Mesothelial cell of epicardium (in vitro differentiated cells): Measurements from ENCODE around the gene SDK1. TPM values are rescaled to one million over a fixed set of nuclear protein-coding genes. Genes with fewer than 3 reads are reported as not detected.

Experiments used
- DNase-seq, 2 experiments: peaks; one replicate each; pipeline ENCODE4 v3.0.0; 2021; ENCODE audit warnings: low spot score in 2 of 2; ENCODE audit not compliant: unreplicated experiment in 2 of 2
- H3K27ac Mint-ChIP-seq: 2 replicates; pipeline ENCODE4 v1.8.0; 2021; ENCODE audit warnings: mixed read lengths
- H3K27me3 Mint-ChIP-seq: 2 replicates; pipeline ENCODE4 v1.8.0; 2021; ENCODE audit warnings: low read depth, mixed read lengths
- H3K36me3 Mint-ChIP-seq: 2 replicates; pipeline ENCODE4 v1.8.0; 2021; ENCODE audit warnings: mixed read lengths
- H3K4me1 Mint-ChIP-seq: 2 replicates; pipeline ENCODE4 v1.8.0; 2021; ENCODE audit warnings: mixed read lengths
- H3K4me3 Mint-ChIP-seq: 2 replicates; pipeline ENCODE4 v1.8.0; 2021; ENCODE audit warnings: mild to moderate bottlenecking, moderate library complexity, mixed read lengths
- H3K9me3 Mint-ChIP-seq: 2 replicates; pipeline ENCODE4 v1.8.0; 2021; ENCODE audit warnings: mixed read lengths
- CTCF ChIP-seq: fragments of 200-600 bp; sonication (generic); IDR thresholded peaks from one replicate; pipeline ENCODE4 v1.5.0; 2021; ENCODE audit warnings: antibody characterized with exemption; ENCODE audit not compliant: unreplicated experiment
- total RNA-seq: library from RNA; stranded (reverse); gene quantifications from 3 replicates; pipeline ENCODE4 v1.2.1, GENCODE V29; 2021

Gene SDK1
- total RNA-seq, 1 donor from 2014 or later: 12.8 TPM

GRCh38 chr7:3520206-3520605 is 219.2 kb downstream of the SDK1 start:
- H3K9me3 Mint-ChIP-seq: no peaks in the 10 kb centered on the region
- no peak overlapping the region for H3K27ac Mint-ChIP-seq
- peaks cover 25% of the 10 kb centered on the region for H3K4me1 Mint-ChIP-seq
- DNase-seq: no peak
- no peak for TF ChIP-seq CTCF
- H3K4me3 Mint-ChIP-seq: no peak overlapping the region
- H3K36me3 Mint-ChIP-seq: no peaks in the 10 kb centered on the region
- no peaks in the 10 kb centered on the region for H3K27me3 Mint-ChIP-seq

GRCh38 chr7:3527496-3528124 is 226.6 kb downstream of the SDK1 start:
- no peaks in the 10 kb centered on the region for H3K27me3 Mint-ChIP-seq
- no peak overlapping the region for H3K27ac Mint-ChIP-seq

GRCh38 chr7:3533040-3533439 is 232.0 kb downstream of the SDK1 start:
- no peak for DNase-seq
- H3K4me1 Mint-ChIP-seq: peaks cover 24% of the 10 kb centered on the region
- no peaks in the 10 kb centered on the region for H3K27me3 Mint-ChIP-seq
- no peak for TF ChIP-seq CTCF
- no peaks in the 10 kb centered on the region for H3K36me3 Mint-ChIP-seq
- H3K4me3 Mint-ChIP-seq: no peak overlapping the region
- no peak overlapping the region for H3K27ac Mint-ChIP-seq
- no peaks in the 10 kb centered on the region for H3K9me3 Mint-ChIP-seq

More at GRCh38 chr7:3527496-3528124, 226.6 kb downstream of the SDK1 start:
- TF ChIP-seq CTCF: no peak
- DNase-seq: no peak
- H3K4me1 Mint-ChIP-seq: peaks cover under 1% of the 10 kb centered on the region
- H3K36me3 Mint-ChIP-seq: no peaks in the 10 kb centered on the region
- H3K4me3 Mint-ChIP-seq: no peak overlapping the region
- H3K9me3 Mint-ChIP-seq: peaks cover 4% of the 10 kb centered on the region

GRCh38 chr7:3537210-3537875 is 236.3 kb downstream of the SDK1 start:
- Mint-ChIP-seq H3K4me1 (peaks cover 24% of the 10 kb centered on the region), H3K27ac (no peak overlapping the region), H3K27me3 (no peaks in the 10 kb centered on the region), H3K36me3 (no peaks in the 10 kb centered on the region), H3K9me3 (no peaks in the 10 kb centered on the region), H3K4me3 (no peak overlapping the region)
- no peak for TF ChIP-seq CTCF
- no peak for DNase-seq

- no peaks in the 10 kb centered on the region for H3K9me3 Mint-ChIP-seq
- H3K27ac Mint-ChIP-seq: no peak overlapping the region
Observed at GRCh38 chr7:3538041-3538440, 237.0 kb downstream of the SDK1 start.

More at GRCh38 chr7:3538041-3538440, 237.0 kb downstream of the SDK1 start:
- Mint-ChIP-seq H3K27me3 (no peaks in the 10 kb centered on the region), H3K36me3 (no peaks in the 10 kb centered on the region), H3K4me3 (no peak overlapping the region), H3K4me1 (peaks cover 18% of the 10 kb centered on the region)
- DNase-seq: no peak
- TF ChIP-seq CTCF: no peak
